Caco-2 (cell line): ENCODE measurements around the gene ITLN2. TPM values are rescaled to one million over a fixed set of nuclear protein-coding genes. Genes with fewer than 3 reads are reported as not detected.
"Not testable (repeated sequence)": the region's sequence is repeated elsewhere in the genome, so short reads cannot be mapped to it uniquely, and the experiment has no call there.

Source experiments
- BruUV-seq: library from RNA; stranded (reverse); fragments of 400-500 nt; replicated peaks from 2 replicates; lab custom pipeline; 2021; lab: Mats Ljungman, UMichigan
- CTCF ChIA-PET: fragments of 300-600 bp; sonication (Branson Sonifier 250); formaldehyde crosslinking; loops from one replicate; lab custom pipeline; 2022; ENCODE audit warnings: antibody characterized with exemption; lab: Charles Lee
- POLR2A ChIA-PET: fragments of 300-600 bp; sonication (Branson Sonifier 250); formaldehyde crosslinking; loops from one replicate; lab custom pipeline; 2022; ENCODE audit warnings: antibody characterized with exemption; lab: Charles Lee
- DNase-seq, 2 experiments: peaks; one replicate each; pipeline versions ENCODE4 v3.0.0 to v3.0.0-alpha.2; 2020 to 2022
- H3K27me3 ChIP-seq: replicated peaks from 2 replicates; pipeline ENCODE4 v1.6.0; 2011; ENCODE audit warnings: low read length; ENCODE audit not compliant: control insufficient read depth, insufficient read depth
- H3K36me3 ChIP-seq: 2 replicates; pipeline ENCODE4 v1.5.1; 2011; ENCODE audit warnings: low read length; ENCODE audit not compliant: control insufficient read depth, insufficient read depth
- H3K4me1 ChIP-seq: fragments of 250-450 bp; sonication (Bioruptor Pico); 2 replicates; pipeline ENCODE4 v1.5.1; 2020; ENCODE audit warnings: mild to moderate bottlenecking
- H3K4me3 ChIP-seq: 2 replicates; pipeline ENCODE4 v1.5.1; 2011; ENCODE audit warnings: low read depth, mild to moderate bottlenecking, control low read depth, low read length
- H3K9me3 ChIP-seq: fragments of 250-450 bp; sonication (Bioruptor Pico); 2 replicates; pipeline ENCODE4 v1.5.1; 2020; ENCODE audit warnings: mild to moderate bottlenecking, moderate library complexity
- H3K27ac Mint-ChIP-seq: one replicate; pipeline ENCODE4 v1.8.0; 2022; ENCODE audit warnings: mixed read lengths; ENCODE audit not compliant: unreplicated experiment
- H3K27me3 Mint-ChIP-seq: one replicate; pipeline ENCODE4 v1.8.0; 2022; ENCODE audit warnings: mixed read lengths; ENCODE audit not compliant: insufficient read depth, unreplicated experiment
- H3K36me3 Mint-ChIP-seq: one replicate; pipeline ENCODE4 v1.8.0; 2022; ENCODE audit warnings: mild to moderate bottlenecking, mixed read lengths; ENCODE audit not compliant: insufficient read depth, unreplicated experiment
- H3K4me1 Mint-ChIP-seq: one replicate; pipeline ENCODE4 v1.8.0; 2022; ENCODE audit warnings: low read depth, mixed read lengths; ENCODE audit not compliant: unreplicated experiment
- H3K4me3 Mint-ChIP-seq: one replicate; pipeline ENCODE4 v1.8.0; 2022; ENCODE audit warnings: mild to moderate bottlenecking, moderate library complexity, mixed read lengths; ENCODE audit not compliant: unreplicated experiment
- H3K9me3 Mint-ChIP-seq: one replicate; pipeline ENCODE4 v1.8.0; 2022; ENCODE audit warnings: mixed read lengths; ENCODE audit not compliant: unreplicated experiment
- intact Hi-C: fragments of 100-400 bp; cut with micrococcal nuclease; formaldehyde crosslinking; loops from one replicate; pipeline ENCODE4 v1.10.0; 2022; ENCODE audit not compliant: unreplicated experiment
- total RNA-seq: library from RNA; stranded (reverse); gene quantifications from 2 replicates; pipeline ENCODE4 v1.2.3, GENCODE V29; 2022
- TF ChIP-seq, protein P1 (sequence below), 2 experiments: fragments of 200-600 bp in 1 of 2; IDR thresholded peaks; 1 replicate in 1 of 2; 2 replicates in 1 of 2; pipeline versions ENCODE4 v1.5.1 to v1.8.0; 2011 to 2022; ENCODE audit warnings: antibody characterized with exemption in 1 of 2, control low read depth in 1 of 2, inconsistent platforms in 1 of 2, low read depth in 1 of 2, low read length in 1 of 2, mild to moderate bottlenecking in 1 of 2, moderate library complexity in 1 of 2; ENCODE audit not compliant: insufficient read depth in 1 of 2, severe bottlenecking in 1 of 2, unreplicated experiment in 1 of 2

ITLN2 gene
- total RNA-seq, 1 experiment from 2014 or later = 0.93 TPM

DNA sequence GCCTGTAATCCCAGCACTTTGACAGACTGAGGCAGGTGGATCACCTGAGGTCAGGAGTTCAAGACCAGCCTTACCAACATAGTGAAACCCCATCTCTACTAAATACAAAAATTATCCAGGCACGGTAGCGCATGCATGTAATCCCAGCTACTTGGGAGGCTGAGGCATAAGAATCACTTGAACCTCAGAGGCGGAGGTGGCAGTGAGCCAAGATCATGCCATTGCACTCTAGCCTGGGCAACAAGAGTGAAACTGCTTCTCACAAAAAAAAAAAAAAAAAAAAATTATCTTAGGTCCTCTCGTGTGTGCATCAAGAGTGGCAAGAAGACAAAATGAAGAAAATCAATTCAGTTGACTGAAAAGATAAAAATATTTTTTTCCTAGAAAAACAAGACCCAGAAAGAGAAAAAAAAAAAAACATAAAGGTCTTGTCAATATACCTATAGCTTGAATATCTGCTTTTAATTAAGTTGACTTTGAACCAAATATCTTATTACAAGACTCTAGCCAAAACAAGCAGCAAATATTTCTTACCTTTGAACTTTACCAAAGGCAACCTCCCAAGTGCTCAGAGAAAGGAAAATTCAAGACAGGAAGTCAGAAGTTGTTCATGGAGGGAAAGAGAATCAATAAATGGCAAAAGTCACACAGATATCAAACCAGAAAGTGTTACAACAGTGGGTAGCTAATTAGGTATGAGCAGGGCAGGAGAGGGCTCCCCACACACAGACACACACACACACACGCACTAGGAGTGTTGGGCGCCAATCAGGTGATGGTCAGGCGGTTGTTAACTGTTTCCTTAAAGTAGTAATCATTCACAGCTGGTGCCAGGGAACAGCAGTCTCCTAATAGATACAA lies 29.6 kb downstream of the ITLN2 start:
- peaks cover 22% of the 10 kb centered on the region for H3K9me3 ChIP-seq
- DNase-seq = no peak
- no peaks in the 10 kb centered on the region for H3K27me3 Mint-ChIP-seq
- intact Hi-C loops = no loop called here
- peaks cover 14% of the 10 kb centered on the region for H3K36me3 Mint-ChIP-seq
- no peak overlapping the region for H3K27ac Mint-ChIP-seq
- no peak overlapping the region for H3K4me3 ChIP-seq
- no peaks in the 10 kb centered on the region for H3K4me1 Mint-ChIP-seq
- H3K36me3 ChIP-seq = no peaks in the 10 kb centered on the region
- POLR2A ChIA-PET = no interaction called here
- CTCF ChIA-PET = no interaction called here
- no peak overlapping the region for H3K4me3 Mint-ChIP-seq
- TF ChIP-seq, protein P1, sequence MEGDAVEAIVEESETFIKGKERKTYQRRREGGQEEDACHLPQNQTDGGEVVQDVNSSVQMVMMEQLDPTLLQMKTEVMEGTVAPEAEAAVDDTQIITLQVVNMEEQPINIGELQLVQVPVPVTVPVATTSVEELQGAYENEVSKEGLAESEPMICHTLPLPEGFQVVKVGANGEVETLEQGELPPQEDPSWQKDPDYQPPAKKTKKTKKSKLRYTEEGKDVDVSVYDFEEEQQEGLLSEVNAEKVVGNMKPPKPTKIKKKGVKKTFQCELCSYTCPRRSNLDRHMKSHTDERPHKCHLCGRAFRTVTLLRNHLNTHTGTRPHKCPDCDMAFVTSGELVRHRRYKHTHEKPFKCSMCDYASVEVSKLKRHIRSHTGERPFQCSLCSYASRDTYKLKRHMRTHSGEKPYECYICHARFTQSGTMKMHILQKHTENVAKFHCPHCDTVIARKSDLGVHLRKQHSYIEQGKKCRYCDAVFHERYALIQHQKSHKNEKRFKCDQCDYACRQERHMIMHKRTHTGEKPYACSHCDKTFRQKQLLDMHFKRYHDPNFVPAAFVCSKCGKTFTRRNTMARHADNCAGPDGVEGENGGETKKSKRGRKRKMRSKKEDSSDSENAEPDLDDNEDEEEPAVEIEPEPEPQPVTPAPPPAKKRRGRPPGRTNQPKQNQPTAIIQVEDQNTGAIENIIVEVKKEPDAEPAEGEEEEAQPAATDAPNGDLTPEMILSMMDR (IDR thresholded peaks at IDR 0.05; ENCODE audit: insufficient read depth in 1 of 2, low read depth in 1 of 2, low read length in 1 of 2, severe bottlenecking in 1 of 2, unreplicated experiment in 1 of 2) = no peak
- H3K27me3 ChIP-seq = no peaks in the 10 kb centered on the region
- no peaks in the 10 kb centered on the region for H3K4me1 ChIP-seq
- no TSS peak for BruUV-seq
- H3K9me3 Mint-ChIP-seq = peaks cover 31% of the 10 kb centered on the region

DNA sequence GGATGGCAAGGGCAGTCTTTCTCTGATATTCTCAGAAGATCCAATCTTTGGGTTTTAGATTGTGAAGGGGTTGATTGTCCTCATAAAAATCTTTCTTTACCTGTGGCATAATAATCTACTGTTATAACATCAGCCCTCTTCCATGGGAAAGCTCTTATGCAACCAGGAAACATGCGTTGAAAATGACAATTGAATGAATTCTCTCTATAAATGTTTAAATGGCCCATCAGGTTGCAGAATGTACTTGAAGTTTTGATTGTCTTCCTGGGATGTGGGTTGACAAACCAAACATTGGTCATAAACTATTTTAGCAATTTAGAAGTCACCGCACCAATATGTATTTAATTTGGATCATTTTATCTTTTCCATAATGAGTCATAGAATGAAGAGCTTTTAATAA lies 37.9 kb downstream of the ITLN2 start:
- no TSS peak for BruUV-seq
- intact Hi-C loops = no loop called here
- H3K27me3 Mint-ChIP-seq = no peaks in the 10 kb centered on the region

GRCh38 chr1:160913229-160913628 lies 41.4 kb downstream of the ITLN2 start:
- H3K36me3 Mint-ChIP-seq, intact Hi-C loops, H3K27me3 Mint-ChIP-seq, DNase-seq, POLR2A ChIA-PET, BruUV-seq, H3K36me3 ChIP-seq, H3K4me3 ChIP-seq, CTCF ChIA-PET, H3K9me3 Mint-ChIP-seq, H3K27me3 ChIP-seq, H3K4me3 Mint-ChIP-seq: not testable (repeated sequence)
- peak overlapping the region; percentile 75 for H3K27ac Mint-ChIP-seq
- peaks cover 13% of the 10 kb centered on the region for H3K4me1 Mint-ChIP-seq
- Histone ChIP-seq H3K4me1 (peaks cover 28% of the 10 kb centered on the region), H3K9me3 (peaks cover 39% of the 10 kb centered on the region)

More for the DNA sequence above, 37.9 kb downstream of the ITLN2 start:
- Mint-ChIP-seq H3K9me3 (no peaks in the 10 kb centered on the region), H3K4me1 (peaks cover 7% of the 10 kb centered on the region), H3K36me3 (peaks cover 5% of the 10 kb centered on the region), H3K27ac (no peak overlapping the region), H3K4me3 (no peak overlapping the region)
- H3K9me3 ChIP-seq = peaks cover 25% of the 10 kb centered on the region
- H3K4me1 ChIP-seq = peaks cover 17% of the 10 kb centered on the region
- ChIA-PET POLR2A (no interaction called here), CTCF (no interaction called here)
- no peak overlapping the region for H3K4me3 ChIP-seq
- H3K36me3 ChIP-seq = no peaks in the 10 kb centered on the region
- TF ChIP-seq, protein P1 (IDR thresholded peaks at IDR 0.05; ENCODE audit: insufficient read depth in 1 of 2, low read depth in 1 of 2, low read length in 1 of 2, severe bottlenecking in 1 of 2, unreplicated experiment in 1 of 2) = no peak
- no peak for DNase-seq
- no peaks in the 10 kb centered on the region for H3K27me3 ChIP-seq
